Memory B cell (primary cell): ENCODE measurements around the gene ARVCF.

Source experiments
- ATAC-seq: fragments of 150-1000 bp; cut with Tn5 transposase; 2 replicates; pipeline ENCODE4 v1.10.0; 2021; ENCODE audit warnings: low read depth, mild to moderate bottlenecking, moderate library complexity
- DNase-seq, 2 donors: peaks; one replicate each; pipeline ENCODE4 v3.0.0; 2022; ENCODE audit warnings: low spot score in 2 of 2
- H3K27ac Mint-ChIP-seq: one replicate; pipeline ENCODE4 v1.8.0; 2022; ENCODE audit warnings: mild to moderate bottlenecking, moderate library complexity, mixed read lengths
- H3K27me3 Mint-ChIP-seq: one replicate; pipeline ENCODE4 v1.8.0; 2022; ENCODE audit warnings: mixed read lengths
- H3K36me3 Mint-ChIP-seq: one replicate; pipeline ENCODE4 v1.8.0; 2022; ENCODE audit warnings: mild to moderate bottlenecking, mixed read lengths
- H3K4me1 Mint-ChIP-seq: one replicate; pipeline ENCODE4 v1.8.0; 2022; ENCODE audit warnings: mixed read lengths
- H3K4me3 Mint-ChIP-seq: one replicate; pipeline ENCODE4 v1.8.0; 2022; ENCODE audit warnings: mild to moderate bottlenecking, moderate library complexity, mixed read lengths
- H3K9me3 Mint-ChIP-seq: one replicate; pipeline ENCODE4 v1.8.0; 2022; ENCODE audit warnings: mixed read lengths

ARVCF gene

DNA sequence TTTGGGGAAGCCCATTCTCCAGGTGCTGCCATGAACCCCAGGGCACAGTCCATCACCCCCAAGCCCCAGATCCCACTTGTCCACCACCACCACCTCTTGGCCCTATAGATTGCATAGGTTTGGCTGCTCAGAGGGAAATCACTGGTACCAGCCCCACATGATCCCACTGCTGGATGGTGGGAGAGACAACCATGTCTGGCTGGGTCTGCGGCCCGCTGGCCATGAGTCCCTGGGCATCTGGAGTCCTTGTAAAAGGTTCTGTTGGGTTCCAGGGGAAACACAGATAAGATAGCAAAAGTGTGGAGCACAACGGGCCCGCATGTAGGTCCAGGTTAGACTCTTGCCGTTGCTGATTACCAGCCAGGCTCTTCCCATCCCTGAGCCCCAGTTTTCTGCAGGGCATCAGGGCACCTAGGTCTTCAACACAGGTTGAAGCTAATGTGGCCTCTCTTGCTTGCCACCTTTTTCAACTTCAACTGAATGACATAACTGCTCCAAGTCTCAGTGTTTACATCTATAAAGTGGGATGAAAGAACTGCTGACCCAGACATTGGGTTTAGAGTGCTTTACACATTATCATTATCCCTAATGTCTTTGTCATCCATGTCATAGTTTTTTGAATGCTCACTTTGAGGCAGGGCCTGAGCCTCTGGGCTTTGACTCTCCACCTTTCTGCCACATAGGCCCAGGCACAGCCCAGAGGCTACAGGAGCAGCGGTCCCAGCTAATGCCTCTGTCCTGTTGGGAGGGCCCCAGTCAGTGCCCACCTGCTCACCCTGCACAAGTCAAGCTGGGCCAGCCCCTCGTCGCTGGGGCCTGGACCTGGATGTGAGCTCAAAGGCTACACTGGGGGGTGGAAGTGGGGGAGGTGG is 3.3 kb upstream of the ARVCF start:
- Mint-ChIP-seq H3K4me3 (peak overlapping the region; percentile 95), H3K9me3 (no peaks in the 10 kb centered on the region), H3K27me3 (no peaks in the 10 kb centered on the region), H3K36me3 (peaks cover 3% of the 10 kb centered on the region), H3K27ac (peak overlapping the region; percentile 86), H3K4me1 (peaks cover 29% of the 10 kb centered on the region)
- DNase-seq = no peak
- ATAC-seq = no peak

DNA sequence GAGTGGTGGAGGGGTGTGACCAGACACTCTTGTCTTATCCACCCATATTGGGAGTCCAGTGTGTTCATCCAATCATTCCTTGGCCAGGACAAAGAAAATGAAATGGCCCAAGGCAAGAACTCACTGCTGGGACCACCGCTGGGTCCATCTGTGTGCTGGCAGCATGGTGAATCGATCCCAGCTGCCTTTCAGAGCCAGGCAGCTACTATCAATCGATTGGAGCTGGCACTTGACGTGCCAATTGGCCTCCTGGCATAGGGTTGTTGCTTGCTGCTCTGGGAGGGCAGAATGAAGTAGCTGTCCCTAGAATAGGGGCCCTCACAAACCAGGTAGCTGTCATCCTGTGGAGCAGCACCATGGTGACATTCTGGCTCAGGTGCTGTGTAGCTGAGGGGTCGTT is 1.4 kb upstream of the ARVCF start:
- peak overlapping the region; percentile 89 for H3K4me3 Mint-ChIP-seq
- H3K36me3 Mint-ChIP-seq = no peaks in the 10 kb centered on the region
- no peak for ATAC-seq
- H3K27me3 Mint-ChIP-seq = no peaks in the 10 kb centered on the region
- H3K27ac Mint-ChIP-seq = no peak overlapping the region
- H3K4me1 Mint-ChIP-seq = peaks cover 22% of the 10 kb centered on the region
- no peaks in the 10 kb centered on the region for H3K9me3 Mint-ChIP-seq
- no peak for DNase-seq

DNA sequence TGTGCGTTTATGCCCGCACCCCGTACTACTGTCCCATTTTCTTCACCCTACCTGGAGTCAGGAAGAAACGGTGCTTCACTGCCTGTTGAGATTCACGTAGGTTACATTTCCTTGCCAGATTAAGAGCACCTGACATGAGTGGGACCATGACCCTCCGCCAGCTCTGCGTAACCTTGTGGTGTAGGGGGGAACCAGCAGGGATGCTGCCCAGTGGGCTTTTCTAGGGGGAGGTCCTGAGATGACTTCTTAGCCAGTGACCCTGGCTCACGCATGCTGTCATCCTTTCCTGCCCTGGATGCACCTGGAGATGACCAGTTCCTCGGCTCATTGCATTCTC is 967 bp upstream of the ARVCF start:
- ATAC-seq (no peak), DNase-seq (no peak)
- Mint-ChIP-seq H3K9me3 (no peaks in the 10 kb centered on the region), H3K36me3 (no peaks in the 10 kb centered on the region), H3K27ac (no peak overlapping the region), H3K4me1 (peaks cover 18% of the 10 kb centered on the region), H3K27me3 (no peaks in the 10 kb centered on the region), H3K4me3 (peak overlapping the region; percentile 89)

DNA sequence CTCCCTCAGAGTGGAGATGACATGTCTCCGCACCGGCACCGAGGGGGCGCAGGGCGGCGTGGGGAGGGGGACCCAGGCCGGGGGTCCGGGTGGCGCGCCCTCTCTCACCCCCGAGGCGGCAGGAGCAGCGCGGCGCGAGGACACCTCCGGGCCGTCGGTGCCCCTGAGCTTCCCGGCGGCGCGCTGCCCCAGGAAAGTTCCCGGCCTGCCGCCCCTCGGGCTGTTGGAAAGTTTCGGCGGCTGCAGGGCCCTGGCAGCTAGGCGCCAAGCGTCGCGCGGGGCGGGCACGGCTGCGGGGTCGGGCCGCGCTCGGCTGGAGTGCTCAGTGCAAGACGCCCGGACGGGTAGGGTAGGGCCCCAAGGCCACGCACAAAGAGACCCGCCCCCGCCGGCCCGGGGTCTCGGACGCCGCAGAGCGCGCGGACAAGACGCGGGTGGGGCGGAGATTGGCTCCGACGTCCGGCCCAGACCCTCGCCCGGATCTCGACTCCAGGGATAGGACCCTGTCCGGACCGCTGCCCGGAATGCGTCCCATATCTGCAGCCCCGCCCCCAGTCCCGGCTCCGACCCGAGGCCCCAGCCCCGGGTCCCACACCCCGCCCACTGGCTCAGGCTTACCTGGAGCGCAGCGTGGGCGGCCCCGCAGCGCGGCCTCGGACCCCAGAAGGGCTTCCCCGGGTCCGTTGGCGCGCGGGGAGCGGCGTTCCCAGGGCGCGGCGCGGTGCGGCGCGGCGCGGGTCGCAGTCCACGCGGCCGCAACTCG is 471 bp downstream of the ARVCF start:
- peaks cover 8% of the 10 kb centered on the region for H3K4me1 Mint-ChIP-seq
- H3K36me3 Mint-ChIP-seq = no peaks in the 10 kb centered on the region
- H3K9me3 Mint-ChIP-seq = no peaks in the 10 kb centered on the region
- DNase-seq = peak in 1 of 2 donors; percentile 58
- H3K27me3 Mint-ChIP-seq = no peaks in the 10 kb centered on the region
- peak; percentile 0 for ATAC-seq
- no peak overlapping the region for H3K27ac Mint-ChIP-seq
- H3K4me3 Mint-ChIP-seq = peak overlapping the region; percentile 34

DNA sequence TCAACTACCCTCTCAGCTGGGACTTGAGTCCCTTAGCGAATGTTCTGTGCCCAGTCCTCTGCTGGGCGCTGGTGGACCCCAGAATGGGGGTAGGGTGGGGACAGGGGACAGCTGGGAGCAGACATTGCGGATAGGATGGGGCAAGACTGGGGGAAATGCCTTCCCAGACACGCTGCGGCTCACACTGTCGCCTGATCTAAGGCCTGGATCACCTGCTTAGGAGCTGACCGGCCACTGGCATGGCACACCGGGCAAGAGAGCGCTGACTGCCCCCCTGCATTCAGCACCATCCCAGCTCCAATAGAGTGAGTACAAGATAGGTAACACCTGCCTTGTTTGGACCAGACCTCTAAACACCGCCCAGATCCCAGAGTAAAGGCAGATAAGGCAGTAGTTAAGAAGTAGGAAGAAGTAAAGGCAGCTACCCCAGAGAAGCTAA is 1.4 kb downstream of the ARVCF start:
- ATAC-seq (no peak), DNase-seq (no peak)
- Mint-ChIP-seq H3K9me3 (no peaks in the 10 kb centered on the region), H3K27ac (no peak overlapping the region), H3K4me3 (peak overlapping the region; percentile 65), H3K4me1 (peaks cover 5% of the 10 kb centered on the region), H3K36me3 (no peaks in the 10 kb centered on the region), H3K27me3 (no peaks in the 10 kb centered on the region)

DNA sequence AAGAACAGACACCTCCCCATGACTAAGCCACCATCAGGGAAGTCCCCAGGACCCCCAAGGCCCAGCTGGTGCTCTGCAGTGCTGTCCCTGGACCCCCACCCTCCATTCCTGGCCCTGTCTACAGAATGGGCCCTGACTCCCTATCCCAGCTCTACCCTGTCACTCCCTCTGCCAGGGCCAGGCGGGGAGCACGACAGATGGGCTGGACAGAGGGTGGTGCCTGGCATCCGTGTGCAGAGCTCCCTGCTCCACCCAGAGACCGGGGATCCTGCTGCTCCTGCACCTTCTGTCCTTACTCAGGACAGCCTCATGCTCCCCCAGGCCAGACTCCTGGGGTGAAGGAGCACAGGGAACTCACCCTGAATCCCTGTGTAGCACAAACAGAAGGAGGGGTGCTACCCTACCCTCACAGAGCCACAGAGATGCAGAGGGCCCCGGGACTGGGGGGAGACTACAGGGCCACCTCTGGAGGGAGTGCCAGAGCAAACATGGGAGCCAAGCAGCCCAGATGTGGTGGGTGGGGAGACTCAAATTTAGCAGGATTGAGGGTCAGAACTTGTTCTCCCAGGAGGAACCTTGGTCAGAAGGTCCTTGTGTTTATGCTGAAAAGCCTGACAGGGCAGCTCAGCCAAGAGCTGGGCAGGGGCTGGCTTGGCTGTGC is 2.0 kb downstream of the ARVCF start:
- Mint-ChIP-seq H3K27ac (no peak overlapping the region), H3K36me3 (no peaks in the 10 kb centered on the region), H3K9me3 (no peaks in the 10 kb centered on the region), H3K4me1 (peaks cover 3% of the 10 kb centered on the region), H3K27me3 (no peaks in the 10 kb centered on the region), H3K4me3 (peak overlapping the region; percentile 51)
- DNase-seq = no peak
- ATAC-seq = no peak

DNA sequence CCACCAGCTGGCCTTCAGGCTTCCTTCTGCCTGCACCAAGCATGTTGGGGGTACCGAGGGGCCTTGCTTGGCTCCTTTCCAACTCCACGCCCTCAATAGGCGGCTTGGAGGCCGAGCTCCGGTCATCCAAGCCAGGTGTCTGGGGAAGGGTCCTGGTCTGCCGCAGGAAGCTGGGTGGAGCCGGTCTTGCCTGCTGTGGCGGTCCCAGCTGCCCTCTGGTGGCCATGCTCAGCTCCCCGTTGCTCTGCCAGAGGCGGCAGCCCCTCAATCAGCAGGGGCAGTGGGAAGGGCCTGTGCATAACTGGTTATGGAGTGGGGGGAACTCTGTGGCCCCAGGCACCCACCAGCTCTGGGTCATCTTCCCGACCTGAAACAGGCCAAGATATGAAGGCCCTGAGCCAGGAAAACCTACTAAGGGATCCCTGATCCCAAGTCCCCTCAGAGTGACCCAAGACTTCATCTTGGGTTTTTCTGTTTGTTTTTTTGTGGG is 3.2 kb downstream of the ARVCF start:
- Mint-ChIP-seq H3K4me3 (no peak overlapping the region), H3K9me3 (no peaks in the 10 kb centered on the region), H3K27ac (no peak overlapping the region), H3K36me3 (no peaks in the 10 kb centered on the region), H3K27me3 (no peaks in the 10 kb centered on the region), H3K4me1 (peaks cover 3% of the 10 kb centered on the region)
- ATAC-seq (no peak), DNase-seq (no peak)

DNA sequence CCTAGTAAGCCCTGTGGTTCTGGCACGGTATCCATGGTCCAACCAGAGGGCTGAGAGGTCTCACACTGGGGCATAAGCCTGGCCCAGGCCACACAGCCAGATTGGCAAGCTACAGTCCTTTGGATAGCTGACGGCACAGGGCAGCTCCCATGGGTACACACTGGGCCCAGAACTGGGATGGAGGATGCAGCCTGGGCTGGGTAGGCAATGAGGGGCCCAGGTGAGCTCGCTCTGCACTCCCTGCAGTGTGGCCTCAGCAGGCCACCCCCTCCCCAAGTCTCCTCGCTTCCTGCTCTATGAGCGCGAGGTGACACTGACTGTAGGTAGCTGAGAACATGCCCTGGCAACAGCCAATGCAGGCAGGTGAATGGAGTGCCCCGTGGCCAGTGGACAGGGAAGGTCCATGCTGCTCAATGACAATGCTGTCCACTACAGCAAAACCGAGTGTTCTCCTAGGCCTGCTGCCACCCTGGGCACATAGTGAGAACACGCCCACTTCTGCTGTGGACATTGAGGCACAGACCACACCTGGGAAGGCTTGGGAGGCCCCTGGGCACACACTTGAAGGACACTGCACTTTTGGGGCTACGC is 3.8 kb downstream of the ARVCF start:
- DNase-seq (no peak), ATAC-seq (no peak)
- Mint-ChIP-seq H3K9me3 (no peaks in the 10 kb centered on the region), H3K27me3 (no peaks in the 10 kb centered on the region), H3K4me1 (peaks cover 3% of the 10 kb centered on the region), H3K4me3 (no peak overlapping the region), H3K27ac (no peak overlapping the region), H3K36me3 (no peaks in the 10 kb centered on the region)

DNA sequence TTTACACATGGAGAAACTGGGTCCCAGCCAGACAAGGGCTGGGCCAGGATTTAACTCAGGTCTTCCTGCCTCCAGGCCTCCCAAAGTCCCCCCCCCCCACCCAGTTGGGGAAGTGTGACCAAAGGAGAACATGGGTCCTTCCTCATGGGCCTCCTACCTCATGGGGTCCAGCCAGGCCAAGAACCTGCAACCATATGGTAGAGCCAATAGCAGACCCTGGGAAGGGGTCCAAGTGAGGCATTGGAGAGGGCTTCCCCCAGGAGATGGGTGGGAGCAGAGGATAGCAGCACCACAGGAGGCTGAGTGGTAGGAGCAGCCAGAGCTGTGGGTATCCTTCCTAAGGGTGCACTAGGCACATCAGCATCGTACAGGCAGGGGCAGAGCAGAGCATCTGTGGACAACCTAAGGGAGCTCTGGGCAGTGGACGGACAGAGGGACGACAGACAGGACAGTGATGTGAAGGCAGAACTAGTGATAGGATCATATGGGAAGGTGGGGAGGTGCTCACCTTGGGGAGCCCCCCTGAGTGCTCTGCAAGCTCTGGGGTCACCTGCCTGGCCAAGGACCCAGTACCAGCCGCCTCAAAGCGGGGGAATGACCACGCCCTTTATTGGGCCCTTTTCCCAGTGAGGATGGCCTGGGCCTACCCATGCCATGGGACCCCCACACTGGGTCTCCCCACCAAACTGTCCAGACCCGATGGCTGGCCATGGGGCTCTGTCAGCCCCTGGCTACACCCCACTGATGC is 4.5 kb downstream of the ARVCF start:
- H3K27ac Mint-ChIP-seq = no peak overlapping the region
- no peak for ATAC-seq
- H3K9me3 Mint-ChIP-seq = no peaks in the 10 kb centered on the region
- no peaks in the 10 kb centered on the region for H3K36me3 Mint-ChIP-seq
- no peaks in the 10 kb centered on the region for H3K27me3 Mint-ChIP-seq
- no peak for DNase-seq
- no peak overlapping the region for H3K4me3 Mint-ChIP-seq
- no peaks in the 10 kb centered on the region for H3K4me1 Mint-ChIP-seq

DNA sequence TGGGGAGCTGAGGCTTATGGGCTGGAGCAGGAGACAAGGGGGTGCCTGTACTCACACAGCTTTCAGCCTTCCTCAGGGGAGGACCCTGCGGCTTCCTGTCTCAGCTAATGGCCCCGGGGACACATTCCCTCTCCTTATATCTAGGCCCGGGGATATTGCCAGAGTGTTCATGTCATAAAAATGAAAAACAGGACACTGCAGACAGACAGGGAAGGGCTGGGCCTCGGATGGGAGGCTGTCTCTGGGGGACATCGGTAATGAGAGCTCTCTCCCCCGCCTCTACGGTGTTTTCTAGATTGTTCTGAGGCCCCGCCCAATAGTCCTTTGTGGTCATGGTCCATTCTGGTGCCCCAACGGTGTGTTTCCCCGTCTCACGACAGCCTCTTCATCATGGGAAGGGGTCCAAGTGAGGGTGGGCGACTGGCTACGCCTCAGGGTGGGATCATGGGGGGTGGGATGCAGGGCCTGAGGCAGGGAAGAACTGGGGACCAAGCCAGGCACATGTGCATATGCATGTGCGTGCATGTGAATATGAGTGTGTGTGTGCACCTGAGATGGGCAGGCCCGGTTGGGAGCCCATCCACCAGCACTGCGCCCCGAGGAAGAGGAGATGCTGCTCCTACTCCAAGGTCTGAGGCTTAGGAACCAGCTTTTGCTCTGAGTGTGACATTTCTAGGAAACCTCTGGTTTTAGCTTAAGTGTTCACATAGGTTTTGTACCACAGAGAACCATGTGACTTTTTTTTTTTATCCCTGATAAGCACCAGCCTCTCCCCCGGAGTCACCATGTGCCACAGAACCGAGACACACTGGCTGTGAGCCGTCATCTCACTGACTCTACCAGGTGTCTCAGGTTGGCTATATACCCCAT is 5.3 kb downstream of the ARVCF start:
- H3K27me3 Mint-ChIP-seq = no peaks in the 10 kb centered on the region
- no peaks in the 10 kb centered on the region for H3K4me1 Mint-ChIP-seq
- DNase-seq (no peak), ATAC-seq (no peak)
- H3K36me3 Mint-ChIP-seq = no peaks in the 10 kb centered on the region
- no peaks in the 10 kb centered on the region for H3K9me3 Mint-ChIP-seq
- no peak overlapping the region for H3K4me3 Mint-ChIP-seq
- H3K27ac Mint-ChIP-seq = no peak overlapping the region

DNA sequence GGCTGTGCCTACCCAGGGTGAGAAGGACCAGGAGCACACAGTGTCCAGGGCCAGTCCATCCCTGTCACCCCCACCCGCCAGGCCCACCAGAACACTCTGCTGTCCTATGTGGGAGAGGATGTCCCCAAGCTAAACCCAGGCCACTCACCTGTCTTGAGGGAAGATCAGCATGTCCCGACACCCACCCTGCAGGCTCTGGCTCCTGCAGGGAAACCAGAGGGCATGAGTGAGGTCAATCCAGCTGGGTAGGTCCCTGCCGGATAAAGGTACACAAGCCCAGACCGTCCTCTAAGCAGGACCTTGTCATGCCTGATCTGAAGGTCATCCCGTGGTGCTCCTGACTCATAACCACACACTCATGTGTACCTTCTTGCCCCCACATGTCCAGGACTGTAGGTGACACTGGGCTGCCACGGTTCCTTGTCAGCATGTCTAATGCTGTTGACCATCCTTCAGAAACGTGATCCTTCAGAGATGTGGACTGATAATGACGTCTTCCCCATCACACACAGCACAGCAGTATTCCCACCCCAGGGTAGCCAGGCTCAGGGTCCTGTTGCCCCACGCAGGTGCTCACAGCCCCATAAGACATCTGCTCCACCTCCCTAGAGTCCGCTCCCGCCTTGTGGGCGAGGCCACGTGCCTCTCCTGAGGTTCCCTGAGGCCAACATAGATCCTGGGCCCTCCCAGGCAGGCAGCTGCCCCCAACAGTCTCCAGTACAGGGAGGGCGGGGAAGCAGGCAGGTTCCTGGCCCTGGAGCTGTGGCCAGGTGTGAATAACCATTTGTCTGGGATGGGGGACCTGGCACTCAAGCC is 6.1 kb downstream of the ARVCF start:
- H3K9me3 Mint-ChIP-seq = no peaks in the 10 kb centered on the region
- DNase-seq = no peak
- no peaks in the 10 kb centered on the region for H3K27me3 Mint-ChIP-seq
- H3K27ac Mint-ChIP-seq = no peak overlapping the region
- no peak for ATAC-seq
- no peaks in the 10 kb centered on the region for H3K4me1 Mint-ChIP-seq
- H3K36me3 Mint-ChIP-seq = no peaks in the 10 kb centered on the region
- H3K4me3 Mint-ChIP-seq = no peak overlapping the region
